EL (cell line): ENCODE data around the gene ADIPOR2.

ENCODE experiments used
- DNase-seq: peaks from one replicate; pipeline ENCODE4 v3.0.0-alpha.2; 2016

The ADIPOR2 gene

GRCh38 chr12:1832801-1833595 lies 142.1 kb downstream of the ADIPOR2 start:
- DNase-seq: no peak

DNA sequence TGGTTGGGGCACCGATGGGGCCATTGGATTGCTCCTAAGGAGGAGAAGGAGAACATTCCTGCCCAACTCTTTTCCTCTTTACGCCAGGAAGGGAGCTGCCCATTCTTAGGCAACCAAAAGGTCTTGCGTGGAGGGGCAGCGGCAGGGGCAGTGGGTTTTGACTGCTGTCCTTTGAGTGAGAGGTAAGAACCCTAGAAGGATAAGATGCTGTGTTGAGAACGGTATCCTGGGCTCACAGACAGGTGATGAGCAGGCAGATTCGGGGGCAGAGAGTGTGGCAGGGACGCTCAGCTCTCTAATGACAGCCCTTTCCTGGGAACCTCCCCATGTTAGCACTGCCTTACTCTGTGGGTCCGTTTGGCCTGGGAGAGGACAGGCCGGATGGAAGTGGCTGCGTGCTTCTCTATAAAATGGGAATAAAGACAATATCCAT lies 142.7 kb downstream of the ADIPOR2 start:
- no peak for DNase-seq

- DNase-seq: no peak
Observed at GRCh38 chr12:1834186-1834925, 143.5 kb downstream of the ADIPOR2 start.

- DNase-seq: no peak
Observed at GRCh38 chr12:1835211-1836131, 144.6 kb downstream of the ADIPOR2 start.

DNA sequence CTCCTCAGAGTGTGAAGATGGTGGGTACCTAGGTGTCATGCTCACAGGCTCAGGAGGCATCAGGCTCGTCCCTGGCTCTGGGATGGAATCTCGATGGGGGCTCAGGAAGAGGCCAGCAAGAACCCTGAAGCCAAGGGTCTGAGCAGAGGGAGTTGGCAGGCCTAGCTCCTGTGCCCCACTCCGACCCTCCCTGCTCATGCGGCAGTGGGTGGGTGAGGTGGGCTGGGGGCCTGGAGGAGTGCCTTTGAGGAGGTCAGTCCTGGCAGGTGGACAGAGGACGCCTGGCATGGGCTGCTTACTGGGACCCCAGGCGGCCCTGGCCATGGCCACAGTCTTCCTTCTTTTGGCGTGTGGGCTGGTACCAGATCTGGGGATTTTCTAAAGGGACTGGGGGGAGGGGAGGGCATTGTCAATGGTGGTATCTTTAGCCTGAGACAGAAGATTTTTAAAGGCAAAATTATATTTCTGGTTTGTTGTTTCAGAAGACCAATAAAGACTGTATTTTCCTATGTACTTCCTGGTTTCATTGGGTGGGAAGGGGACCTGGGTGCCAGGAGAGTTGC lies 145.5 kb downstream of the ADIPOR2 start:
- no peak for DNase-seq

DNA sequence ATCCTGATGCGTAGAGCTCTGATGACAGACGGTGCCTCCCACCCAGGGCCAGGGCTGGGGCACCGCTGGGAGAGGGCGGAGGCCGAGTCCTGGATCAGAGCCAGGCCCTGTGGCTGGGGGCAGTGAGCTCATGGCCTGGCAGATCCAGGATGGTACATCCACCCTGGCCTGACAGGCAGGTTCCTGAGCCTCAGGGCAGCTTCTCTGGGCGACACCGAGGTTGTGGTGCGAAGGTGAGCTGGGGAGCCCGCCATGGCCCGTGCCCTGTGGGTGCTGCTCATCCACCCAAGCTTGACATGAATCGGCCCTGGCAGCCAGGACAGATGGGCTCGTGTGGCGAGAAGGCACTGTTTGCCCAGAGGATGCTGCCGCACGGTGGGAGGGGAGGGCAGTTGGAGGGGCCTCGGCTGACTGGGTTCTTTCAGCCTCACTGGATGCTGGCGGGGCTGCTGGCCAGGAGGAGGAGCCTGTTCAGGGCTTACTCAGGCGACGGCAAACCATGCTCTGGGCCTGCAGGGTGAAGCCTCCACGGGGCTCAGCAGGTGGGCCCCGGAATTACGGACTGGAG lies 146.1 kb downstream of the ADIPOR2 start:
- DNase-seq: no peak

GRCh38 chr12:1837541-1838204 lies 146.8 kb downstream of the ADIPOR2 start:
- peak; percentile 83 for DNase-seq
